Liver (tissue), 9 donors: ENCODE results near the gene SHH. TPM values are rescaled to one million over a fixed set of nuclear protein-coding genes. Genes with fewer than 3 reads are reported as not detected.
"Not testable (repeated sequence)": the region's sequence is repeated elsewhere in the genome, so short reads cannot be mapped to it uniquely, and the experiment has no call there.

Experiments
- DNase-seq: peaks from one replicate; pipeline ENCODE4 v3.0.0-alpha.2; 2017; ENCODE audit warnings: low spot score
- H3K27ac ChIP-seq, 2 donors: one replicate each; pipeline ENCODE4 v1.7.0; 2013; ENCODE audit warnings: inconsistent platforms in 2 of 2, low read length in 2 of 2, control low read depth in 1 of 2, low read depth in 1 of 2, mild to moderate bottlenecking in 1 of 2
- H3K27me3 ChIP-seq, 4 donors: one replicate each; pipeline versions ENCODE4 v1.6.1 to v1.7.0; 2013; ENCODE audit warnings: low read length in 3 of 4, inconsistent platforms in 1 of 4, mild to moderate bottlenecking in 1 of 4, moderate library complexity in 1 of 4; ENCODE audit not compliant: control insufficient read depth in 4 of 4, insufficient read depth in 4 of 4
- H3K36me3 ChIP-seq, 4 donors: one replicate each; pipeline versions ENCODE4 v1.6.1 to v1.7.0; 2013; ENCODE audit warnings: low read length in 3 of 4, mild to moderate bottlenecking in 3 of 4, low read depth in 1 of 4, moderate library complexity in 1 of 4; ENCODE audit not compliant: control insufficient read depth in 4 of 4, insufficient read depth in 3 of 4
- H3K4me1 ChIP-seq, 4 donors: one replicate each; pipeline versions ENCODE4 v1.6.1 to v1.7.0; 2013; ENCODE audit warnings: low read length in 3 of 4, mild to moderate bottlenecking in 3 of 4, moderate library complexity in 1 of 4; ENCODE audit not compliant: control insufficient read depth in 4 of 4, insufficient read depth in 4 of 4
- H3K4me3 ChIP-seq, 3 donors: one replicate each; pipeline versions ENCODE4 v1.6.1 to v1.7.0; 2013; ENCODE audit warnings: low read length in 3 of 3, control low read depth in 1 of 3, low read depth in 1 of 3, mild to moderate bottlenecking in 1 of 3
- H3K9ac ChIP-seq, 2 donors: one replicate each; pipeline ENCODE4 v1.7.0; 2013; ENCODE audit warnings: low read length in 2 of 2, mild to moderate bottlenecking in 2 of 2, moderate library complexity in 2 of 2, control low read depth in 1 of 2, low read depth in 1 of 2
- H3K9me3 ChIP-seq, 4 donors: one replicate each; pipeline versions ENCODE4 v1.6.1 to v1.7.0; 2013; ENCODE audit warnings: low read length in 3 of 4; ENCODE audit not compliant: control insufficient read depth in 4 of 4
- ATF3 ChIP-seq: IDR thresholded peaks from 2 replicates; pipeline ENCODE4 v1.6.1; 2016; ENCODE audit warnings: antibody characterized with exemption
- EGR1 ChIP-seq, 2 donors: IDR thresholded peaks; 2 replicates each; pipeline ENCODE4 v1.6.1; 2016 to 2018; ENCODE audit warnings: antibody characterized with exemption in 2 of 2, low read depth in 2 of 2
- FOXA1 ChIP-seq: IDR thresholded peaks from 2 replicates; pipeline ENCODE4 v1.6.1; 2016; ENCODE audit warnings: antibody characterized with exemption
- FOXA2 ChIP-seq: IDR thresholded peaks from 2 replicates; pipeline ENCODE4 v1.6.1; 2016; ENCODE audit warnings: antibody characterized with exemption
- HNF4A ChIP-seq, 2 donors: conservative IDR thresholded peaks; 2 replicates each; pipeline ENCODE4 v1.6.1; 2016; ENCODE audit warnings: antibody characterized with exemption in 2 of 2, mild to moderate bottlenecking in 2 of 2
- HNF4G ChIP-seq: IDR thresholded peaks from 2 replicates; pipeline ENCODE4 v1.6.1; 2016; ENCODE audit warnings: antibody characterized with exemption
- MAX ChIP-seq: IDR thresholded peaks from 2 replicates; pipeline ENCODE4 v1.6.1; 2016; ENCODE audit warnings: antibody characterized with exemption
- NR2F2 ChIP-seq: IDR thresholded peaks from 2 replicates; pipeline ENCODE4 v1.6.1; 2016; ENCODE audit warnings: antibody characterized with exemption
- REST ChIP-seq: IDR thresholded peaks from 2 replicates; pipeline ENCODE4 v1.6.1; 2016; ENCODE audit warnings: antibody characterized with exemption, mild to moderate bottlenecking
- RXRA ChIP-seq, 2 donors: IDR thresholded peaks; 2 replicates each; pipeline ENCODE4 v1.6.1; 2017 to 2018; ENCODE audit warnings: antibody characterized with exemption in 2 of 2, mild to moderate bottlenecking in 1 of 2
- SP1 ChIP-seq: IDR thresholded peaks from 2 replicates; pipeline ENCODE4 v1.6.1; 2018; ENCODE audit warnings: antibody characterized with exemption, mild to moderate bottlenecking
- TAF1 ChIP-seq: conservative IDR thresholded peaks from 2 replicates; pipeline ENCODE4 v1.6.1; 2016; ENCODE audit warnings: antibody characterized with exemption, mild to moderate bottlenecking
- YY1 ChIP-seq: IDR thresholded peaks from 2 replicates; pipeline ENCODE4 v1.6.1; 2016; ENCODE audit warnings: antibody characterized with exemption, mild to moderate bottlenecking
- ZBTB33 ChIP-seq: IDR thresholded peaks from 2 replicates; pipeline ENCODE4 v1.6.1; 2016; ENCODE audit warnings: antibody characterized with exemption
- WGBS: extraction: QIAGEN DNeasy Blood & Tissue Kit; methylation state at CpG from one replicate; pipeline ENCODE4 v1.1.7; 2013; 5-methylcytosine and 5-hydroxymethylcytosine counted together
- polyA plus RNA-seq, 2 donors: library from polyadenylated mRNA; stranded (reverse) in 1 of 2; unstranded in 1 of 2; fragments of 200-250 nt in 1 of 2; fragments of >200 nt in 1 of 2; fragmentation: Nextera tagmentation in 1 of 2; extraction: Ambion mirVana in 1 of 2; gene quantifications; one replicate each; pipeline versions ENCODE4 v1.2.1 to v1.2.3, GENCODE V29; 2013 to 2015
- total RNA-seq, 2 donors: library from RNA; depleted of rRNA; stranded (reverse); fragments of >200 nt; gene quantifications; one replicate each; pipeline ENCODE4 v1.2.3, GENCODE V29; 2014
- donor health status: healthy.
- donor health status: healthy.
- donor health status: healthy.
- donor health status: healthy.
- donor health status: healthy.

SHH gene
- total and polyA plus RNA-seq, 4 donors, result 3.9 to 10.0 (median 5.2) TPM

GRCh38 chr7:155840262-155840885, 28.1 kb upstream of the SHH start (continued):
- no peak for TF ChIP-seq ZBTB33
- TF ChIP-seq FOXA1, result no peak
- TF ChIP-seq TAF1, result no peak

- no peak for TF ChIP-seq REST
- no peak for TF ChIP-seq NR2F2
- TF ChIP-seq HNF4A (conservative IDR thresholded peaks at IDR 0.05), result no peak
- TF ChIP-seq SP1, result no peak
- DNase-seq, result no peak
- Histone ChIP-seq H3K27ac (no peak overlapping the region), H3K27me3 (no peaks in the 10 kb centered on the region), H3K4me3 (no peak overlapping the region), H3K9me3 (no peaks in the 10 kb centered on the region), H3K9ac (no peak overlapping the region), H3K4me1 (peaks cover 0 to 5% (median 0%) of the 10 kb centered on the region in 4 donors), H3K36me3 (no peaks in the 10 kb centered on the region)
- WGBS, result 78% methylated on average over 8 of the region's 8 CpGs
Observed at GRCh38 chr7:155839461-155839860, 27.2 kb upstream of the SHH start.

- not testable (repeated sequence) for H3K9ac ChIP-seq, DNase-seq, H3K4me3 ChIP-seq, H3K9me3 ChIP-seq, H3K27ac ChIP-seq, H3K4me1 ChIP-seq, H3K27me3 ChIP-seq, H3K36me3 ChIP-seq
- WGBS, result 95% methylated on average over 12 of the region's 12 CpGs
Observed at GRCh38 chr7:155838312-155838711, 26.0 kb upstream of the SHH start.

- H3K4me3 ChIP-seq, result no peak overlapping the region
- H3K9me3 ChIP-seq, result no peaks in the 10 kb centered on the region
- DNase-seq, result no peak
- H3K9ac ChIP-seq, result no peak overlapping the region
- H3K27ac ChIP-seq, result no peak overlapping the region
- no peaks in the 10 kb centered on the region for H3K27me3 ChIP-seq
- TF ChIP-seq HNF4G (no peak), ATF3 (no peak), FOXA2 (no peak), EGR1 (IDR thresholded peaks at IDR 0.05; ENCODE audit: low read depth in 2 of 2) (no peak), RXRA (IDR thresholded peaks at IDR 0.05) (no peak), TAF1 (no peak), HNF4A (conservative IDR thresholded peaks at IDR 0.05) (no peak), YY1 (no peak), REST (no peak), SP1 (no peak), MAX (no peak), NR2F2 (no peak)
- WGBS, result 93% methylated on average over 3 of the region's 3 CpGs
- H3K36me3 ChIP-seq, result no peaks in the 10 kb centered on the region
- H3K4me1 ChIP-seq, result no peaks in the 10 kb centered on the region
Observed at GRCh38 chr7:155837126-155837479, 24.8 kb upstream of the SHH start.
